Eye (tissue), 1 donor: ENCODE results near the gene ROR2.
A peak's percentile ranks its signal among the peaks of the same experiment; 100 is the strongest.

Experiments used
- DNase-seq: peaks from one replicate; pipeline ENCODE4 v3.0.0-alpha.2; 2015

The ROR2 gene

GRCh38 chr9:91899219-91899563 lies 50.8 kb downstream of the ROR2 start:
- no peak for DNase-seq

DNA sequence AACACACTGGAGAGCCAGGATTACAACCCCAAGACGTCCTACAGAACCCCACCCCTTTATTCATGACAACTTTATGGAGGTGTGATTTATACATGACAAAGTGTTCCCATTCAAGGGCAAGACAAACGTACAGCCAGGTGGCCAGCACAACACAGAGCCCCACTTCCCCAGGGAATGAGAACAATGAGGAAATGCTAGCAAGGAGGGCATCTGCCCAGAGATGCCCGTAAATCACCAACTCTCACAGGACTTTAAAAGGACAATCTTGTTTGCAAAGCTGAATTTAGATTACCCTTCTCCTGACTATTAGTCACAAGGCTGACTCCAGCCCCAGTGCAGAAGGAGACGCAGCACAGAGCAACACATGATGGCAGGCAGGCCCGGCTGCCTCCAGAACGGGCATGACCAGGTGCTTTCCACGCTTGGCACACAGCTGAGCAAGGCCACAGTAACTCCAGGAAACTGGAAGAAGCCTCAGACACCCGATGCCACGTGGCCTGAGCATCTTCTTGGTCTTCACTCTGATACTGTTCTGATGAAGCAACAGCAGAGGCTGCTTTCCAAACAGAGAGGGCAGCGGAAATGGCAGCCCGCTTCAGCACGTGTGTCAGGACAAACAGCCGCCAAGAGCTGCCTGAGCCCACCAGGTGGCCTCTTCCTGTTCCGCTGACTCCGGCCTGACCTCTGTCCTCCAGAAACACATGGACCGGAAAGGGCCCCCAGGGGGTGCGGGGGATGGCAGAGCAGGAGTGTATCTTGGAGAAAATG lies 51.4 kb downstream of the ROR2 start:
- peak; percentile 59 for DNase-seq

- no peak for DNase-seq
These were observed 52.8 kb downstream of the ROR2 start for GRCh38 chr9:91897201-91897600.

DNA sequence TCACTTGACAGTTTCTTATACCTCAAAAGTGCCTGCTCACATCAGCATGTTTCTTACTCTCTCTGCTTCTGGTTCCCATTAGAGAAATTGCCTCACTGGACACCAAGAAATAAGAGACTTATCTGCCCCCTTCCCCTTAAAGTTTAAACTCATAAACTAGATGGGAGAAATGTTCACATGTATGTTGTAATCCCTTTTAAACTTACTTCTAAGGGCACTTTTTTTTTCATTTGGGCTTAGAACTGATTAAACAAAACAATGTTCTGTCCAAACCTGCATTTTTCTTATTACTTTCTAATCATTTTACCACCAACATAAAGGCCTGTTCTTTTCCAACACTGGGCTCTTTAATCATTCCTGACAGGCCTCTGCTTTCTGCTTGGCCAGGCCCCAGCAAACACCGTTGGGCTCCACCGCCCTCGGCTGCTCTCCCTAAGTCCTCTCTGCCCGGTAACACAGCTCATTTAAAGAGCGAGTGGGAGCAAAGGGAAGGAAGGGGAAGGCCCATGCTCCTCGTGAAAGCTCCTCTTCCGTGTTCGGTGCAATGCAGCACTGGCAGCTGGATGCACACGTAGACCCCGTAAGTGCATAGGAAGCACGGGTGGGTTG lies 53.4 kb downstream of the ROR2 start:
- peak; percentile 88 for DNase-seq

DNA sequence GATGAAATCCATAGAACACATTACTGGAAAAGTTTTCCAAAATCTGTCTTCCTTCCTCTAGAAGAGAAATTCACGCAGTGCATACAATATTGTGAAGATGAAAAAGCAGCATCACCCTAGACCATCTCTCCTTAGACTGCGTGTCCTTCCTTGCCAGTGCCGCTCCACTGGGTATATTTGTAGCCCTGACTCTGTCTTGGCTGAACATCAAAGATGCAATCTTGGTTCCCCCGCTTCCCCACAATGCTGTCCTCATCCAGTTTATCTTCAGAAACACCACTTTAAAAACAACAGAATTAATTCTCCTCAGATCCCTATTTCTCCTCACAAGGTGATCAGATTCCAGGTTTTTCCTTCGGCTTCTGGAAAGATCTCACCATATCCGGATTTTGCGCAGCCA lies 53.9 kb downstream of the ROR2 start:
- DNase-seq = no peak

- no peak for DNase-seq
These were observed 55.5 kb downstream of the ROR2 start for GRCh38 chr9:91894536-91894935.

DNA sequence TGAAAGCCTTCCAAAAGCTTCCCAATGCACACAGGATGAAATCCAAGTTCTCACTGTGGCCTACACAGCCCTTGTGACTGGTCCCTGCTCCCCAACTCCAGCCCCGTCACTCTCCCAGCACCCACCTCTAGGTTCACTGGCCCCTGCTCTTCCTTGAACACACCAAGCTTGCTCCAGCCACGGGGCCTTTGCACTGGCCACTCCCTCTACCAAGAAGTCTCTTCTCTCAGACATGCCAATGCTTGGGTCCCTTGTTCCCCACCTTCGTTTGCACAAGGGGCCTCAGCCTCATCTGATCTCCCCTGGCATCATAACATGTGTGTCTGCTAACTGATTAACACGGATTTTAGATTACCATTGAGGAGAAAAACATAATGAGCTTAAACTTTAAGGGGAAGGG lies 56.0 kb downstream of the ROR2 start:
- DNase-seq = no peak

DNA sequence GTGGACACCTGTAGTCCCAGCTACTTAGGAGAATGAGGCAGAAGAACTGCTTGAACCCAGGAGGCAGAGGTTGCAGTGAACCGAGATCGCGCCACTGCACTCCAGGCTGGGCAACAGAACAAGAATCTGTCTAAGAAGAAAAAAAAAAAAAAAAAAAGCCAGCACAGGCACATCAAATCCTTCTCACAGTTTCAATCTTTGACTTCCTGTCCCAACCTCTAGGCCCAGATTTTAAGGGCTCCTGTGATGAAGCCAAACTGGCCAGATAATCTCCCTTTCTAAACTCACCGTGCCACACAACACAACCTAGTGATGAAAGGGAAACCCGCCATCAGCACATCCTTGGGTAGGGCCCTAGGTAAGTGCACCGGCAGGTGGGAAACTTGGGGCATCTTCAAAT lies 58.1 kb downstream of the ROR2 start:
- DNase-seq = no peak

- no peak for DNase-seq
These were observed 59.4 kb downstream of the ROR2 start for GRCh38 chr9:91890662-91891061.

DNA sequence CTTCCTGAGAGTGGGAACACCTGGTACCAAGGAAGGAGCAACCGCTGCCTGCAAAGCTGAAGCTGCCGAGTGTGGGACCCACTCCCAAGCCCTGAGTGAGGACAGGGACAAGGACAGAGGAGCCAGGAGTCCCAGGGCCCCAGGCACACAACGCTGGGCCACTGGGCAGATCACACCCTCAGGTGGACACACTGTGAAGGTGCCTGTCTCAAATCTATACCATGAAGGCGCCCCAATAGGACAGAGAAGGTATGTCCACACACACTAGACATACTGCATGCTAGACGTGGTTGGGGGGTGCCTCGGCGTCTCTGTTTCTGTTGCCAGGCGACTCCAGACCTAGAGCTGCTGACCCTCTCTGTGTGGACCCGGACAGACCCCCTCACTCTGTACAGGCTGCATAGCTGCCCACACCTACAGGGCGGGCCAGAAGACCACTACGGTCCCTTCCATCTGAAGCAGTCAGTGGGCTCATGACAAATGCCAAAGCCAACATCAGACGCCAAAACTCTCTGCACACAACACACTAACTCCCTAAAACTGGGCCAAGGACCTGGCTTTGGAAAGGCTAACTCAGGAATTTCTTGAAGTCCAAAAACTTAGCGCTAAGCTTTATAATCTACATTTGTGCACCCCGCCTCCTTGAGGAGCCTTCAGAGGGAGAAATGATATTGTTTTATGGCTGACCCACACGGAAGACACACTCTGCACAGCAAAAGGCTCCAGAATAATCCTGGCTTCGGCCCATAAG lies 60.7 kb downstream of the ROR2 start:
- DNase-seq = no peak

DNA sequence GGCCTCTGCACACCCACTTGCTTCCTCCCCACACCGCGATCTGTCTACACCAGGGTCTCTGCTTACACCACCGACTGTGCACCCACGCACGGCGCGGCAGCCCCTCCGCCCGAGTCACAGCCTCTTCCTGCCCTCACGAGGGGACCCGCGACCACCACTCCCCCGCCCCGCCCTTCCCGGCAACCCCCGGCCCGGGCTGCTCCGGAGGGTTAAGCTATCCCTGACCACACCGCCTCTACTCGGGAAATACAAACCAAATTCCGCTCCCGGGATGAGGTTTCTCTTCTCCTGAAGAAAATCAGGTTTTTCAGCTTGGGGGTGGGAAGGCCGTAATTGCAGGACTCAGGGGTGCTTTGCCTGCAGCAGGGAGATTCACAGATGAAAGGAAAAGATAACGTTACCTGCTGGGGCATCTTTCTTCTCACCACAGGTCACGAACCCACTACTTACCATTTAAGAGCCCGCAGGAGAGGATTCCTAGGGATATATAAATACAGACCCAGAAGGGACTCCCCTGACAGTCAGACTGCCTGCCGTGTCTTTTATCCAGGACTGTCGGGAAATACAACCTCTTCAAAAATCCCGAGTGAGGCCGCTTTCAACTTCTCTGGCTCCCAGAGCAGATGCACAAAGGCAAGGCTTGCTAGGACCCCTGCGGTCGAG lies 63.5 kb downstream of the ROR2 start:
- DNase-seq = peak; percentile 23

DNA sequence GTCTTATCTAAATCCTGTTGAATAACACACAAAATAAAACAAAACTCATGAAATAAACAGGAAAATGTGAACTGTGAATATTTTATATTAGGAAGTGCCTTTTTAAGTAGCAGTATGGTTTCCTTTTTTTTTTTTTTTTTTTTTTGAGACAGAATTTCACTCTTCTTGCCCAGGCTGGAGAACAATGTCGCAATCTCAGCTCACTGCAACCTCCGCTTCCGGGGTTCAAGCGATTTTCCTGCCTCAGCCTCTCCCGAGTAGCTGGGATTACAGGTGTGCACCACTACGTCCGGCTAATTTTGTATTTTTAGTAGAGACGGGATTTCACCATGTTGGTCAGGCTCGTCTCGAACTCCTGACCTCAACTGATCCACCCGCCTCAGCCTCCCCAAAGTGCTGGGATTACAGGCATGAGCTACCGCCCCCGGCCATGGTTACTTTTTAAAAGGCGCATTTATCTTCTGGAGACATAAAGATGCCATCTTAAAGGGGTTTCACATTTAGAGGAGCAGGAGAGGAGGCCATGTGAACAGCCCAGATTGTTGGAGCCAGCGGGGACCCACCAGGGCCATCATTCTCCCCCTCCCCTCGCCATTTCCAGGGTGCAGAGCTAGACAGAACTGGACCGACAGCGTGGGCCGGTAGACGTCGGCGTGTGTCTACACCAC lies 64.1 kb downstream of the ROR2 start:
- DNase-seq = no peak

- peak; percentile 38 for DNase-seq
These were observed 65.0 kb downstream of the ROR2 start for GRCh38 chr9:91884696-91885687.

- DNase-seq = no peak
These were observed 65.9 kb downstream of the ROR2 start for GRCh38 chr9:91884153-91884552.

DNA sequence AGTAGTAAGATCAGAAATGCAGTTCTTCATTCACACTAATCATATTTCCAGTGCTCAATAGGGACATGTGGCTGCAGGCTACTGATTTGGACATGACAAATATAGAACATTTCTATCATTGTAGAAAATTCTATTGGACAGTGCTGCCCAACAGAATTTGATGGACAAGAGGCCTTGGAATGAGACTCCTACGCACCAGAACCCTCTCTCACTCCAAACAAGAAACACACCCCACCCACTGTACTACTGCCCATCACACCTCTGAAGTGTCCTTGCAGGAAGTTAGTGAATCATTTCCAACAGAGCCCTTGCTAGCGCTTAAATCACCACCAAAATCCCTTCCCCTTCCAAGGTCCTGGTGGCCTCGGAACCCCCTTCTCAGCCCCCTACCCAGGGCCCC lies 66.5 kb downstream of the ROR2 start:
- DNase-seq = no peak

DNA sequence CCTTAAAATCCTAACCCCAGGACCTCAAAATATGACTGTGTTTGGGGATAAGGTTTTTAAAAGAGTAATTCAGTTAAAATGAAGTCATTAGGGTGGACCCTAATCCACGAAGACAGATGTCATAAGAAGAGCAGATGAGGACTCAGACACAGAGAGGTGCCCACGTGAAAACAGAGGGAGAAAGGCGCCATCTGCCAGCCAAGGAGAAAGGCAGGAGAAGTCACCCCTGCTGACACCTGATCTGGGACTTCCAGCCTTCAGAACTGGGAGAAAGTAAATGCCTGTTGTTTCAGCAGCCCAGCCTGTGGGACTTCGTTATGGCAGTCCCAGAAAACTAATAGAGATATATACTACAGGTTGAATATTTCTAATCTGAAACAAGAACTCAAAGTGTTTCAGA lies 67.4 kb downstream of the ROR2 start:
- no peak for DNase-seq

GRCh38 chr9:91880378-91880972 lies 69.6 kb downstream of the ROR2 start:
- no peak for DNase-seq

GRCh38 chr9:91879231-91879630 lies 70.8 kb downstream of the ROR2 start:
- DNase-seq = no peak

DNA sequence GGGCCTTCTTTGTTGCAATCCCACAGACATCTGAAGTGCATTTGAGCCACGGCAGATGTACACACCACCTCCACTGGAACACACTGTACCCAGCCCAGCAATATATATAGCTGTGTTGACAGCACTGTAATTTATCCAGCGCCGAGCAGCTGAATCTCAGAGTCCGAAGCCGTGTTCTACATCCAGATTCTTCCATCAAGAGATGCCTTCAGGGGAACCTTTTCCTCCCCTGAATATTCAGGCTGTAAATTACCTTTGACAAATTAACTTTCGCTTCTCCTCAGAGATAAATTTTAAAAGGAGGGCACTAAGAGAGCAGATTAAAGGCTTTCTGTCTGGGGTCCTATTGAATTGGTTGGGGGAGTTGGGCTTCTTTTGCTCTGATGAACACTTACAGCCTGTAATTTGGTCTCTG lies 76.4 kb downstream of the ROR2 start:
- no peak for DNase-seq

DNA sequence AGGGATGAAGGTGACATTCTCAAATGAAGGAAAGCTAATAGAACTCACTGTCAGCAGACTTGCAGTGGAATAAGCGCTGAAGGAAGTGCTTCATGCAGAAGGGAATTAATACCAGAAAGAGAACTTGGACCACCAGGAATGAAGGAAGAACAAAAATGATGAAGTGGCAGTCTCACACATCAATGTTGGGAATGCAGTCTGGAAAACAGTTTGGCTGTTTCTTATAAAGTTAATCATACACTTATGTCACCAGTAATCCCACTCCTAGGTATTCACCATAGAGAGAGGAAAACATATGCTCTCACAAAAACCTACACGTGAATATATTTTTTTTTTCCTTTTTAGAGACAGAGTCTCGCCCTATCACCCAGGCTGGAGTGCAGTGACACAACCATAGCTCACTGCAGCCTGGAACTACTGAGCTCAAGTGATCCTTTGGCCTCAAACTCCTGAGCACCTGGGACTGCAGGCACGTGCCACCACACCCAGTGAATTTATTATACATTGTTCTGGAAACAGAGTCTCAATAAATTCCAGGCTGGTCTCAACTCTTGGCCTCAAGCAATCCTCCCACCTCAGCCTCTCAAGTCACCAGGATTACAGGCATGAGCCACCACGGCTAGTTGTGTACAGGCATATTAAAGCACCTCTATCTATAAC lies 81.2 kb downstream of the ROR2 start:
- no peak for DNase-seq

- DNase-seq = no peak
These were observed 82.3 kb downstream of the ROR2 start for GRCh38 chr9:91867740-91868139.
